Activated T-helper 1 cell treated with anti-CD3 and anti-CD28 coated beads, Interleukin-12 subunit alpha, Interleukin-12 subunit beta, Interleukin-2, Interleukin-4 antibody, amounts not matched to agents 30 ng/mL and 10 ng/mL and 1 ng/mL, durations not matched to agents 14 hours and 24 hours and 36 hours (primary cell): ENCODE measurements around the gene EYA3. TPM values are rescaled to one million over a fixed set of nuclear protein-coding genes. Genes with fewer than 3 reads are reported as not detected.

ENCODE experiments used
- DNase-seq: peaks from one replicate; pipeline ENCODE4 v3.0.0; 2021; ENCODE audit warnings: low spot score
- H3K27ac Mint-ChIP-seq: one replicate; pipeline ENCODE4 v1.8.0; 2021; ENCODE audit warnings: mild to moderate bottlenecking, mixed read lengths
- H3K27me3 Mint-ChIP-seq: one replicate; pipeline ENCODE4 v1.8.0; 2022; ENCODE audit warnings: mild to moderate bottlenecking, moderate library complexity, mixed read lengths; ENCODE audit not compliant: insufficient read depth
- H3K36me3 Mint-ChIP-seq: one replicate; pipeline ENCODE4 v1.8.0; 2021; ENCODE audit warnings: low read depth, mixed read lengths
- H3K4me1 Mint-ChIP-seq: one replicate; pipeline ENCODE4 v1.8.0; 2021; ENCODE audit warnings: low read depth, mixed read lengths
- H3K4me3 Mint-ChIP-seq: one replicate; pipeline ENCODE4 v1.8.0; 2021; ENCODE audit warnings: mild to moderate bottlenecking, moderate library complexity, mixed read lengths
- H3K9me3 Mint-ChIP-seq: one replicate; pipeline ENCODE4 v1.8.0; 2021; ENCODE audit warnings: mixed read lengths
- intact Hi-C: fragments of 100-400 bp; cut with micrococcal nuclease; formaldehyde crosslinking; loops from one replicate; pipeline ENCODE4 v1.15.1; 2024
- total RNA-seq: library from RNA; stranded (reverse); gene quantifications from 2 replicates; pipeline ENCODE4 v1.2.3, GENCODE V29; 2022

Gene EYA3
- total RNA-seq, 1 donor from 2014 or later: 32.2 TPM

GRCh38 chr1:28126212-28126611 is 37.8 kb upstream of the EYA3 start:
- no peak overlapping the region for H3K27ac Mint-ChIP-seq
- no peak overlapping the region for H3K4me3 Mint-ChIP-seq
- DNase-seq: no peak
- peaks cover 8% of the 10 kb centered on the region for H3K4me1 Mint-ChIP-seq
- no peaks in the 10 kb centered on the region for H3K36me3 Mint-ChIP-seq
- intact Hi-C loops: no loop called here
- H3K9me3 Mint-ChIP-seq: no peaks in the 10 kb centered on the region
- peaks cover 42% of the 10 kb centered on the region for H3K27me3 Mint-ChIP-seq

GRCh38 chr1:28123461-28123961 is 35.1 kb upstream of the EYA3 start:
- H3K4me3 Mint-ChIP-seq: no peak overlapping the region
- H3K9me3 Mint-ChIP-seq: no peaks in the 10 kb centered on the region
- intact Hi-C loops: no loop called here
- peaks cover 8% of the 10 kb centered on the region for H3K4me1 Mint-ChIP-seq
- DNase-seq: no peak
- H3K27ac Mint-ChIP-seq: no peak overlapping the region
- no peaks in the 10 kb centered on the region for H3K36me3 Mint-ChIP-seq
- peaks cover 45% of the 10 kb centered on the region for H3K27me3 Mint-ChIP-seq

- no peaks in the 10 kb centered on the region for H3K4me1 Mint-ChIP-seq
- H3K27me3 Mint-ChIP-seq: peaks cover 42% of the 10 kb centered on the region
- no peaks in the 10 kb centered on the region for H3K9me3 Mint-ChIP-seq
- intact Hi-C loops: no loop called here
- H3K27ac Mint-ChIP-seq: no peak overlapping the region
- no peaks in the 10 kb centered on the region for H3K36me3 Mint-ChIP-seq
- no peak overlapping the region for H3K4me3 Mint-ChIP-seq
- DNase-seq: no peak
Observed at GRCh38 chr1:28122183-28122582, 33.8 kb upstream of the EYA3 start.

- Mint-ChIP-seq H3K27ac (no peak overlapping the region), H3K4me3 (no peak overlapping the region), H3K4me1 (peaks cover 15% of the 10 kb centered on the region), H3K27me3 (peaks cover 38% of the 10 kb centered on the region), H3K9me3 (no peaks in the 10 kb centered on the region), H3K36me3 (no peaks in the 10 kb centered on the region)
- no peak for DNase-seq
- intact Hi-C loops: no loop called here
Observed at GRCh38 chr1:28119556-28119955, 31.1 kb upstream of the EYA3 start.

- intact Hi-C loops: no loop called here
- H3K4me3 Mint-ChIP-seq: no peak overlapping the region
- no peaks in the 10 kb centered on the region for H3K9me3 Mint-ChIP-seq
- no peaks in the 10 kb centered on the region for H3K36me3 Mint-ChIP-seq
- H3K27me3 Mint-ChIP-seq: peaks cover 37% of the 10 kb centered on the region
- peaks cover 15% of the 10 kb centered on the region for H3K4me1 Mint-ChIP-seq
- H3K27ac Mint-ChIP-seq: no peak overlapping the region
- DNase-seq: no peak
Observed at GRCh38 chr1:28118640-28119307, 30.4 kb upstream of the EYA3 start.

- peak; percentile 46 for DNase-seq
- H3K36me3 Mint-ChIP-seq: peaks cover 2% of the 10 kb centered on the region
- H3K27ac Mint-ChIP-seq: peak overlapping the region; percentile 82
- no peak overlapping the region for H3K4me3 Mint-ChIP-seq
- peaks cover 3% of the 10 kb centered on the region for H3K9me3 Mint-ChIP-seq
- intact Hi-C loops: loop anchor here (1.0 kb wide), 3 partner anchors 29 to 85 kb away; no protein-coding TSS in a partner anchor
- H3K4me1 Mint-ChIP-seq: peaks cover 37% of the 10 kb centered on the region
- peaks cover 25% of the 10 kb centered on the region for H3K27me3 Mint-ChIP-seq
Observed at GRCh38 chr1:28115267-28115666, 26.9 kb upstream of the EYA3 start.

GRCh38 chr1:28114844-28115243 is 26.4 kb upstream of the EYA3 start:
- peak overlapping the region; percentile 82 for H3K27ac Mint-ChIP-seq

GRCh38 chr1:28113242-28113572 is 24.8 kb upstream of the EYA3 start:
- Mint-ChIP-seq H3K27ac (no peak overlapping the region), H3K4me3 (no peak overlapping the region), H3K27me3 (peaks cover 12% of the 10 kb centered on the region), H3K4me1 (peaks cover 37% of the 10 kb centered on the region), H3K36me3 (peaks cover 2% of the 10 kb centered on the region), H3K9me3 (peaks cover 3% of the 10 kb centered on the region)
- intact Hi-C loops: loop anchor here (2.0 kb wide), 1 partner anchor 22 kb away; no protein-coding TSS in a partner anchor
- DNase-seq: no peak

More at GRCh38 chr1:28114844-28115243, 26.4 kb upstream of the EYA3 start:
- Mint-ChIP-seq H3K27me3 (peaks cover 22% of the 10 kb centered on the region), H3K4me3 (no peak overlapping the region), H3K4me1 (peaks cover 37% of the 10 kb centered on the region), H3K9me3 (peaks cover 3% of the 10 kb centered on the region), H3K36me3 (peaks cover 2% of the 10 kb centered on the region)
- no peak for DNase-seq
- intact Hi-C loops: loop anchor here (1.0 kb wide), 3 partner anchors 29 to 85 kb away; no protein-coding TSS in a partner anchor

GRCh38 chr1:28112388-28113241 is 24.2 kb upstream of the EYA3 start:
- DNase-seq: no peak
- Mint-ChIP-seq H3K36me3 (peaks cover 2% of the 10 kb centered on the region), H3K9me3 (peaks cover 3% of the 10 kb centered on the region), H3K4me1 (peaks cover 37% of the 10 kb centered on the region), H3K27me3 (peaks cover 11% of the 10 kb centered on the region), H3K4me3 (no peak overlapping the region), H3K27ac (no peak overlapping the region)
- intact Hi-C loops: loop anchor here (2.0 kb wide), 1 partner anchor 22 kb away; no protein-coding TSS in a partner anchor

- peaks cover 2% of the 10 kb centered on the region for H3K36me3 Mint-ChIP-seq
Observed at GRCh38 chr1:28111157-28111556, 22.7 kb upstream of the EYA3 start.

GRCh38 chr1:28110555-28110954 is 22.1 kb upstream of the EYA3 start:
- H3K9me3 Mint-ChIP-seq: peaks cover 3% of the 10 kb centered on the region
- peaks cover 2% of the 10 kb centered on the region for H3K36me3 Mint-ChIP-seq
- peaks cover 5% of the 10 kb centered on the region for H3K27me3 Mint-ChIP-seq
- intact Hi-C loops: no loop called here
- H3K4me1 Mint-ChIP-seq: peaks cover 31% of the 10 kb centered on the region
- DNase-seq: no peak
- no peak overlapping the region for H3K4me3 Mint-ChIP-seq
- no peak overlapping the region for H3K27ac Mint-ChIP-seq

More at GRCh38 chr1:28111157-28111556, 22.7 kb upstream of the EYA3 start:
- no peak for DNase-seq
- H3K27me3 Mint-ChIP-seq: peaks cover 5% of the 10 kb centered on the region
- peaks cover 32% of the 10 kb centered on the region for H3K4me1 Mint-ChIP-seq
- H3K27ac Mint-ChIP-seq: peak overlapping the region; percentile 59
- peaks cover 3% of the 10 kb centered on the region for H3K9me3 Mint-ChIP-seq
- no peak overlapping the region for H3K4me3 Mint-ChIP-seq
- intact Hi-C loops: no loop called here

- Mint-ChIP-seq H3K4me3 (no peak overlapping the region), H3K36me3 (peaks cover 2% of the 10 kb centered on the region), H3K4me1 (peaks cover 22% of the 10 kb centered on the region), H3K27ac (no peak overlapping the region), H3K9me3 (peaks cover 3% of the 10 kb centered on the region), H3K27me3 (peaks cover 4% of the 10 kb centered on the region)
- intact Hi-C loops: no loop called here
- DNase-seq: no peak
Observed at GRCh38 chr1:28109639-28110038, 21.2 kb upstream of the EYA3 start.

- H3K4me3 Mint-ChIP-seq: no peak overlapping the region
- H3K36me3 Mint-ChIP-seq: peaks cover 2% of the 10 kb centered on the region
- H3K27ac Mint-ChIP-seq: no peak overlapping the region
- peaks cover 7% of the 10 kb centered on the region for H3K27me3 Mint-ChIP-seq
- no peak for DNase-seq
- intact Hi-C loops: no loop called here
- peaks cover 3% of the 10 kb centered on the region for H3K9me3 Mint-ChIP-seq
- peaks cover 19% of the 10 kb centered on the region for H3K4me1 Mint-ChIP-seq
Observed at GRCh38 chr1:28108001-28108400, 19.6 kb upstream of the EYA3 start.
